GM19193 (cell line): ENCODE data around the gene AKR7A2.

Experiments
- POLR2A ChIP-seq: IDR thresholded peaks from 4 replicates; pipeline ENCODE4 v1.6.1; 2011; ENCODE audit not compliant: insufficient read depth, insufficient read length; ENCODE audit errors: extremely low read depth

The AKR7A2 gene

GRCh38 chr1:19333587-19334354 is 21.8 kb upstream of the AKR7A2 start:
- TF ChIP-seq POLR2A, result no peak

- TF ChIP-seq POLR2A, result no peak
Observed at GRCh38 chr1:19332832-19333231, 20.9 kb upstream of the AKR7A2 start.

- no peak for TF ChIP-seq POLR2A
Observed at GRCh38 chr1:19331262-19331878, 19.4 kb upstream of the AKR7A2 start.

- TF ChIP-seq POLR2A, result no peak
Observed at GRCh38 chr1:19330449-19331135, 18.6 kb upstream of the AKR7A2 start.

- no peak for TF ChIP-seq POLR2A
Observed at GRCh38 chr1:19329611-19330010, 17.7 kb upstream of the AKR7A2 start.

- no peak for TF ChIP-seq POLR2A
Observed at GRCh38 chr1:19329188-19329587, 17.2 kb upstream of the AKR7A2 start.

GRCh38 chr1:19328486-19328885 is 16.5 kb upstream of the AKR7A2 start:
- no peak for TF ChIP-seq POLR2A

- no peak for TF ChIP-seq POLR2A
Observed at GRCh38 chr1:19327736-19328135, 15.8 kb upstream of the AKR7A2 start.

GRCh38 chr1:19327301-19327700 is 15.4 kb upstream of the AKR7A2 start:
- no peak for TF ChIP-seq POLR2A

- no peak for TF ChIP-seq POLR2A
Observed at GRCh38 chr1:19326748-19327065, 14.8 kb upstream of the AKR7A2 start.

GRCh38 chr1:19325958-19326747 is 14.2 kb upstream of the AKR7A2 start:
- no peak for TF ChIP-seq POLR2A

- TF ChIP-seq POLR2A, result no peak
Observed at GRCh38 chr1:19325368-19325957, 13.5 kb upstream of the AKR7A2 start.

- no peak for TF ChIP-seq POLR2A
Observed at GRCh38 chr1:19324665-19324990, 12.7 kb upstream of the AKR7A2 start.

GRCh38 chr1:19323987-19324664 is 12.2 kb upstream of the AKR7A2 start:
- TF ChIP-seq POLR2A, result no peak
